BLaER1 (cell line): ENCODE measurements around the gene SLC35B1.

Source experiments
- H3K27ac ChIP-seq: shearing (Covaris generic); formaldehyde crosslinking; 2 replicates; pipeline ENCODE4 v1.8.1; 2022
- H3K27me3 ChIP-seq: shearing (Covaris generic); formaldehyde crosslinking; 2 replicates; pipeline ENCODE4 v1.8.1; 2022
- H3K36me3 ChIP-seq: shearing (Covaris generic); formaldehyde crosslinking; 2 replicates; pipeline ENCODE4 v1.8.1; 2022
- H3K4me1 ChIP-seq: shearing (Covaris generic); formaldehyde crosslinking; 2 replicates; pipeline ENCODE4 v1.8.1; 2022
- H3K4me2 ChIP-seq: shearing (Covaris generic); formaldehyde crosslinking; 2 replicates; pipeline ENCODE4 v1.8.1; 2022
- H3K4me3 ChIP-seq: shearing (Covaris generic); formaldehyde crosslinking; 2 replicates; pipeline ENCODE4 v1.8.1; 2022
- H3K9ac ChIP-seq: shearing (Covaris generic); formaldehyde crosslinking; 2 replicates; pipeline ENCODE4 v1.8.1; 2022
- H3K9me3 ChIP-seq: shearing (Covaris generic); formaldehyde crosslinking; 2 replicates; pipeline ENCODE4 v1.8.1; 2022
- H4K20me1 ChIP-seq: shearing (Covaris generic); formaldehyde crosslinking; 2 replicates; pipeline ENCODE4 v1.8.1; 2022
- Cebpa-rat ChIP-seq: shearing (Covaris generic); IDR thresholded peaks from 2 replicates; pipeline ENCODE4 v1.8.1; 2022

The SLC35B1 gene

GRCh38 chr17:49707246-49707607, 537 bp downstream of the SLC35B1 start:
- Histone ChIP-seq H3K4me3 (peak overlapping the region; percentile 99), H3K4me1 (peaks cover 68% of the 10 kb centered on the region), H3K9me3 (no peaks in the 10 kb centered on the region), H3K27ac (peak overlapping the region; percentile 99), H3K36me3 (peaks cover 76% of the 10 kb centered on the region), H3K4me2 (peak overlapping the region; percentile 89), H3K9ac (peak overlapping the region; percentile 99), H3K27me3 (no peaks in the 10 kb centered on the region), H4K20me1 (no peaks in the 10 kb centered on the region)
- TF ChIP-seq Cebpa-rat = no peak

DNA sequence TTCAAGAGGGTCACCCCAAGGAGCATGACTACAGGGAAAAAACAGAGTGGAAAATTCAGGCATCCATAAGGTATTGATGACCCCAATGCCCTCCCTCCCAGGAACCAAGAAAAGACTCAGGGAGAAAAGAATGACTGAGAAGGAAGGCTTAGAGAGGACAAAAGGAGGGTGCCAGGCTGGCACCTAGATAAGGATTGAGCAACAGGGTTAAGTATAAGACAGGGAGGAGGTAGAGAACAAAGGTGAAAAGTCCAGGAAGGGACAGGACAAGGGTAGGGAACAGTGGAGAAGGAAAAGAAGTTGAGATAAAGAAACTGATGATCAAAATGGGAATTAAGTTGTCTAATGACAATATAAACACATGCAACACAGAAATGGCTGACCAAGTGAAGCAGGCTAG, 2.5 kb downstream of the SLC35B1 start:
- H3K4me2 ChIP-seq = peak overlapping the region; percentile 89; the same call in 1 of the 2 replicates

GRCh38 chr17:49703557-49704277, 4.0 kb downstream of the SLC35B1 start:
- peak overlapping the region; percentile 10; the same call in 1 of the 2 replicates for H3K4me2 ChIP-seq
- no peaks in the 10 kb centered on the region for H3K9me3 ChIP-seq
- no peaks in the 10 kb centered on the region for H4K20me1 ChIP-seq
- peaks cover 68% of the 10 kb centered on the region for H3K4me1 ChIP-seq
- H3K9ac ChIP-seq = no peak overlapping the region
- H3K27me3 ChIP-seq = no peaks in the 10 kb centered on the region
- H3K27ac ChIP-seq = no peak overlapping the region
- TF ChIP-seq Cebpa-rat = no peak
- H3K36me3 ChIP-seq = peaks cover 59% of the 10 kb centered on the region
- no peak overlapping the region for H3K4me3 ChIP-seq

More for the DNA sequence above, 2.5 kb downstream of the SLC35B1 start:
- H3K4me1 ChIP-seq = peaks cover 68% of the 10 kb centered on the region
- no peaks in the 10 kb centered on the region for H4K20me1 ChIP-seq
- H3K36me3 ChIP-seq = peaks cover 74% of the 10 kb centered on the region
- no peaks in the 10 kb centered on the region for H3K27me3 ChIP-seq
- H3K9ac ChIP-seq = peak overlapping the region; percentile 31; the same call in 1 of the 2 replicates
- no peaks in the 10 kb centered on the region for H3K9me3 ChIP-seq
- H3K27ac ChIP-seq = no peak overlapping the region
- H3K4me3 ChIP-seq = no peak overlapping the region
- TF ChIP-seq Cebpa-rat = no peak

DNA sequence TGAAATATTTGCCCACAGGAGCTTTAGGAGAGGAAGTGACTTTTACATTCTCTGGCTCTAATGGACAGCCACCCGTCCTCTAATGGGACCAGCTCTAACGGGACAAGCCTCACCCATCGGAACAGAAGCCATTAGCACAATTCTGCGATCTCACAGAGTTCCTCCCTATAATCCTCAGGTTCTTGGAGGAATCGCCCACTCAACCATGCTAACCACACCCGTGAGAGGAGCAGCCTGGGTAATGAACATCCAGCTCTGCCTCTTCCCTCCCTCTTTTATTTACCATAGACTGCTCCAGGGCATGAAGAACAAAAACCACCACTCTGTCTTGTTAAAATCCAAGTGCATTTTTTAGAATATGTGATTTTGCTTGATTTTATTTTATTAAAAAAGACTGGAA, 6.8 kb downstream of the SLC35B1 start:
- Histone ChIP-seq H3K27me3 (no peaks in the 10 kb centered on the region), H3K36me3 (peaks cover 51% of the 10 kb centered on the region), H3K9ac (peak overlapping the region; percentile 73), H4K20me1 (no peaks in the 10 kb centered on the region), H3K9me3 (no peaks in the 10 kb centered on the region), H3K4me2 (peak overlapping the region; percentile 95), H3K4me3 (0 out of 2 replicates have a peak overlapping the region, but pooled peaks have one; percentile 17), H3K27ac (peak overlapping the region; percentile 94), H3K4me1 (peaks cover 79% of the 10 kb centered on the region)
- no peak for TF ChIP-seq Cebpa-rat

GRCh38 chr17:49699966-49700575, 7.7 kb downstream of the SLC35B1 start:
- Histone ChIP-seq H3K4me3 (peak overlapping the region; percentile 40; the same call in 1 of the 2 replicates), H3K9me3 (no peaks in the 10 kb centered on the region), H3K4me2 (peak overlapping the region; percentile 95), H3K27me3 (no peaks in the 10 kb centered on the region), H4K20me1 (no peaks in the 10 kb centered on the region), H3K36me3 (peaks cover 42% of the 10 kb centered on the region), H3K4me1 (peaks cover 82% of the 10 kb centered on the region), H3K9ac (peak overlapping the region; percentile 73), H3K27ac (peak overlapping the region; percentile 94)
- no peak for TF ChIP-seq Cebpa-rat

- Histone ChIP-seq H3K27me3 (no peaks in the 10 kb centered on the region), H3K9me3 (no peaks in the 10 kb centered on the region), H3K9ac (peak overlapping the region; percentile 12; the same call in 1 of the 2 replicates), H3K4me3 (no peak overlapping the region), H4K20me1 (no peaks in the 10 kb centered on the region), H3K4me1 (peaks cover 79% of the 10 kb centered on the region), H3K27ac (peak overlapping the region; percentile 94), H3K4me2 (peak overlapping the region; percentile 95), H3K36me3 (peaks cover 22% of the 10 kb centered on the region)
- TF ChIP-seq Cebpa-rat = no peak
Observed at GRCh38 chr17:49698005-49698404, 9.8 kb downstream of the SLC35B1 start.

DNA sequence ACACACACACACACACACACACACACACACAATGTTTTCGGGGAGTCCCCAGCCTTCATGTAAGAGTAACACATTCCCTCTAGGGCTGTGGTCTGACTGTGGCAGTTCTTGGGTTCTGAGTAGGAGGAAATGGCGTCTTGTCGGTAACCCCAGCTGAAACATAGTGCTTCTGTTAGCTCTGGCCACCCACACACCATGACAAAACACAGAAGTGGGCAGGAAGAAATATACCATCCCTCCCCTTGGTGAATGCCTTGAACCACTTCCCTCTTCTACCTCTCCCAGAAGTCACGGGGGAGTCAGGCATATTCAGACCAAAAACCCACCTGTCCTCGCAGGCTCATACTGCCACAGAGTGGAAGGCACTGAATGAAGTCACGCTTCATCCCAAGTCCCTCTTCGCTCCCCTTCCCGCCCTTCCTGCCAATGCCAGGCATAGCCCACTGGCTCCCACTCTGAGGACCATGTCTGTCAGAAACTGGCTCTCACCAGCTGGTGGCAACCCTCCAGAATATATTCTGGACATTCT, 11.5 kb downstream of the SLC35B1 start:
- no peak for TF ChIP-seq Cebpa-rat
- peak overlapping the region; percentile 56; the same call in 1 of the 2 replicates for H3K9ac ChIP-seq
- H3K27me3 ChIP-seq = no peaks in the 10 kb centered on the region
- H3K9me3 ChIP-seq = no peaks in the 10 kb centered on the region
- H3K4me1 ChIP-seq = peaks cover 68% of the 10 kb centered on the region
- H3K4me2 ChIP-seq = peak overlapping the region; percentile 95
- H3K36me3 ChIP-seq = peaks cover 5% of the 10 kb centered on the region; the same call in 1 of the 2 replicates
- peak overlapping the region; percentile 74 for H3K27ac ChIP-seq
- H4K20me1 ChIP-seq = no peaks in the 10 kb centered on the region
- H3K4me3 ChIP-seq = no peak overlapping the region

GRCh38 chr17:49695698-49696232, 12.0 kb downstream of the SLC35B1 start:
- Histone ChIP-seq H3K9ac (peak overlapping the region; percentile 56; the same call in 1 of the 2 replicates), H3K4me2 (peak overlapping the region; percentile 95), H3K4me3 (no peak overlapping the region), H3K27me3 (no peaks in the 10 kb centered on the region), H3K36me3 (no peaks in the 10 kb centered on the region; the same call in 1 of the 2 replicates), H4K20me1 (no peaks in the 10 kb centered on the region), H3K4me1 (peaks cover 62% of the 10 kb centered on the region), H3K9me3 (no peaks in the 10 kb centered on the region), H3K27ac (peak overlapping the region; percentile 74)
- TF ChIP-seq Cebpa-rat = no peak

DNA sequence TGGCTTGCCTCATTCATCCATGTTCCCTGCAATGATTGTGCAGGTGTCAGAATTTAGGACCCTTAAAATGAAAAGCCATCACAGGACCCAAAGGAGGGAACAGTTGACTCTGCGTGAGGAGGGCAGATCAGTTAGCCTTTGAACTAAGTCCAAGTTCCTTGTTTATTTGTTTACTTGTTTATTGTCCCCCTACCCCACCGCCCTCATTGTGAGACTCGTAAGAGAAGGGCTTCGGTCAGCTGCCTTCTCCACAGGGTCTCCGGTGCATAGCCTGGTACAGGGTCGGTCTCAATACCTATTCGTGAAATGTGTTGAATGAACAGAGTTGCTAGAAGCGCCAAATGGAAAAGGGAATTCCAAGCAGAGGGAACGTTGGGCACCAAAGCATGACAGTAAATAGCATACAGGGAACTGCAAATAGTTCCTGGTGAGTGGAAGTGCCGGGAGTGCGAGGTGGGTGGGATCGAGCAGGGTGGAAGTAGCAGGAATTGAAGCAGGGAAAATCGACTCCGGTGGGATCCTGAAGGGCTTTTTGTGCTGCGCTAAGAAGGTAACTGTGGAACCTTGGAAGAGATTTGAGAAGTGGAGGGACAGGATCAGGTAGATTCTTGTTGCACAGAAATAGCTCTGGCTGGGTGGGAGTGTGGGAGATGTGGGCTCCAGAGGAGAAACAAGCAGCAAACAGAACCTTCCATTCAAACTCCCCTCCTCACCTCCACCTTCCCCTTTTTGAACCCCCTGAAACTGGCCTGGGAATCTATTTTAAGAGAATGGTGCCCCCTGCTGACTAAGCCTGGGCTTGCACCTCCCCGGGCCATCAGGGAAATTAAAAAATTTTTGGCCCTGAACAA, 12.7 kb downstream of the SLC35B1 start:
- no peaks in the 10 kb centered on the region for H3K36me3 ChIP-seq
- H3K4me1 ChIP-seq = peaks cover 55% of the 10 kb centered on the region
- H3K9me3 ChIP-seq = no peaks in the 10 kb centered on the region
- H3K4me2 ChIP-seq = peak overlapping the region; percentile 95
- H3K4me3 ChIP-seq = no peak overlapping the region
- H3K27ac ChIP-seq = no peak overlapping the region
- no peaks in the 10 kb centered on the region for H3K27me3 ChIP-seq
- H3K9ac ChIP-seq = no peak overlapping the region
- no peaks in the 10 kb centered on the region for H4K20me1 ChIP-seq
- TF ChIP-seq Cebpa-rat = no peak
